AG10803 (cell line): ENCODE measurements around the gene MASP2.

Source experiments
- DNase-seq: peaks from one replicate; pipeline ENCODE4 v3.0.0; 2010; ENCODE audit warnings: low read depth
- H3K4me3 ChIP-seq: 2 replicates; pipeline ENCODE4 v1.5.1; 2011; ENCODE audit warnings: mild to moderate bottlenecking, low read length, control low read depth
- CTCF ChIP-seq: conservative IDR thresholded peaks from 2 replicates; pipeline ENCODE4 v1.5.1; 2011; ENCODE audit warnings: mild to moderate bottlenecking, low read length, control low read depth, inconsistent platforms

The MASP2 gene

GRCh38 chr1:11061652-11062365, 14.8 kb upstream of the MASP2 start:
- no peak for DNase-seq
- H3K4me3 ChIP-seq: no peak overlapping the region
- no peak for TF ChIP-seq CTCF

DNA sequence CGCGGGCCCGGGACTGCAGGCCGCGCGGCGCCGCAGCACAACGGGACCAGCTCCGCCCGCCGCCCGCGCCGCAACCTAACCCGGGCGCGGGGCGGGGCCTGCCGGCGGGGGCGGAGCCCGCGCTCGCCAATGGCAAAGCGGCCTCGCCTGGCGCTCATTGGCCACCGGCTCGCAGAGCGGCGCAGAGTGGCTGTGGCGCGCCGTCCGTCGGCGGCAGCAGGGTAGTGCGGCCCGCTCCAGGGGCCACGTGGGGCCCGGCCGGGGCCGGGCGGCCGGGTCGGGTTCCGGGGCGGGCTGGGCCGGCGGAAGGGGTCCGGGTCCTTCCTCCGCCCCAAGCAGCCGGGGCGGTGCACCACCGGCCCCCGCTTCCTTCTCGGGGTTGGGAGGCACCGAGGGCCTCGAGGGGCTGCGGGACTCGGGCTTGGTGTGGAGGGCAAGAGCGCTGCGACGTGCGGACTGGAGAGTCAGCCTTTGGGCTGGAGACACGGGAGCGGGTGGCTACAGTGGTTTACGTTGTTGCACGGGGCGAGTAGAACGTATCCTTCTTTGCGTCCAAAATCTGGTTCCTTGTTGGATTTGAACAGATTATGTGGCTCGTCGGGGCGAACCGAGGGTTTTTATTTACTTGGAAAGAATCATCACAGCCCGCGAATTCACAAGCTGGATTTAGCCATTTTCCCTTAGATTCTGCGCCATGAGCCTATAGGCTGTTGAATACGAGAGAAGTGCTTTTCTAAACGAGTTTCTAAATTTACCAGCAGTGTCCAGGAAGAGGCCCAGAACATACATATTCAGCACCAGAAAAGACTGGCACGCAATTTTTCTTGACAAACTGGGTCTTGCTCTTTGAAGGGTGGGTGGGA, 13.2 kb upstream of the MASP2 start, which contains the start of gene SRM:
Gene SRM (minus strand): TSS at position 51 of the 863 bp plus-strand sequence. CDS start 75 bp downstream, outside the sequence.
- H3K4me3 ChIP-seq: peak within 1 kb of the TSS; percentile 83
- peak; percentile 85 for DNase-seq
- TF ChIP-seq CTCF: peak; percentile 25

DNA sequence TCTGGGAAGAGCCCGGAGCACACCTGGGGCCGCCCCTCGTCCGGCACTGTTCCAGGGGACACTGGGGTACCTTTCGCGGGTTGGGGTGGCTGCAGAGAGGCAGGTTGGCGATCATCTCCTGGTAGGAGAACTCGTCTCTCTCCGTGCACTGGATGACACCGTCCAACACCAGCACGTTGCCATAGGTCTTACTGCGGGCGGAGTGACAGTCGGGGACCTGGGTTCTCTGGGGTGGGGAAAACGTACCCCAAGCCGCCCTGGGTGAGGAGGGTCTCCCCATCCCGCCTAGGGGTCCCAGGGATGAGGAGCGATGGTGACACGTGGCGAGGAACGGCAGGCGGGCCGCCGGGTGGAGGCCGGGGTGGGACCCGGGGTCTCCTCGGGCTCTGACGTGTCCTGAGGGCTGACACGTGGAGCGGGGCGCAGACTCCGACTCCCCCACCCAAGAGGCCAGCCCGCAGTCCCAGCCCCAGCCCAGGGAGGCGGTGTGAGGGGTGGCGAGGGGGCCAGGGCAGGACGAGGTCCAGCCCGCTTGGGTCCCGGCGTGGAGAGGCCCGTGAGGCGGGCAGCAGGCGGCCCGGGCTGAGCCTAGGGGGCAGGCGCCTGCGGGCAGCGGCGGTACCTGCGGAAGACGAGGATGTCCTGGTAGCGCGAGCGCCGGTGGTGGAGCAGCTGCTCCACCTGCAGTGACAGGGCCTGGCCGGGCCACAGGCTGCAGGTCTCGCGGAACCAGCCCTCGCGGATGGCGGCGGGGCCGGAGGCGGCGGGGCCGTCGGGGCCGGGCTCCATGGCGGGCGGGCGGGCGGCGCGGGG, 12.3 kb upstream of the MASP2 start:
- no peak for TF ChIP-seq CTCF
- H3K4me3 ChIP-seq: peak overlapping the region; percentile 83
- DNase-seq: no peak

DNA sequence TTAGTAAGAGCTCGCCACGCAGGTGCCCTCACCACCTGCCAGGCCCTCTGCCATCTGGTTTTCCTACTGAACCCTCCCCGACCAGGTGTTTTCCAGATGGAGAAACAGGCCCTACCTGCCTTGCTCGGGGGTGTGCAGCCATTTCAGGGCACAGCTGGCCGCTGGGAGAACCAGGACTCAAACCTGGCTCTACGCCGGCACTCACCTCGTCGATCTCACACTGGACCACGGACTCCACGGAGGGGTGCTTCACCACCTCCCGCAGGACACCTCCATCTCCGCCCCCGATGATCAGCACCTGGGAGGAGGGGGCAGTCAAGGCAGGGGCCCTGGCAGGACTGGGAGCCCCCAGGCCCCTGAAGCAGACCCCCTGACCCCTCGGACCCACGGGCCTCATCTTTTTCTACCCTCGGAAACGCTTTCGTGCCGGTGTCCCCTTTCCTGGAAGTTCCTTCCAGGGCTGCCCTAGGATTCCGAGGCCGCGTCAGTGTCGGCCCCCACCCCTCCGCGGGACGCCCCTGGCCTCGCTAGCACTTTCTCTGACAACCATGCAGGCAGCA, 11.6 kb upstream of the MASP2 start:
- TF ChIP-seq CTCF: no peak
- peak overlapping the region; percentile 83 for H3K4me3 ChIP-seq
- DNase-seq: no peak

DNA sequence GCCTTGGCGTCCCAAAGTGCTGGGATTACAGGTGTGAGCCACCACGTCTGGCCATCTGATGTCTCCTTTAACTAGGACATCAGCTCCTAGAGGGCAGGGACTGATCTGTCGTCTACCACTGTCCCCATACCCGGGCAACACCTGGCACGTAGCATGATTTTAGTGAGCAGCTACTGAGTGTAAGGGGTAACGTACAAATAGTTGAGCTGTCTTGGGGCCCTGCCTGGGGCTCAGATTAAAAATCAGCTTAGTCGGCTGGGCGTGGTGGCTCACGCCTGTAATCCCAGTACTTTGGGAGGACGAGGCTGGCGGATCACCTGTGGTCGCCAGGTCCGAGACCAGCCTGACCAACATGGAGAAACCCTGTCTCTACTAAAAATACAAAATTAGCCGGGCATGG, 11.0 kb upstream of the MASP2 start:
- DNase-seq: no peak
- H3K4me3 ChIP-seq: no peak overlapping the region
- TF ChIP-seq CTCF: no peak

DNA sequence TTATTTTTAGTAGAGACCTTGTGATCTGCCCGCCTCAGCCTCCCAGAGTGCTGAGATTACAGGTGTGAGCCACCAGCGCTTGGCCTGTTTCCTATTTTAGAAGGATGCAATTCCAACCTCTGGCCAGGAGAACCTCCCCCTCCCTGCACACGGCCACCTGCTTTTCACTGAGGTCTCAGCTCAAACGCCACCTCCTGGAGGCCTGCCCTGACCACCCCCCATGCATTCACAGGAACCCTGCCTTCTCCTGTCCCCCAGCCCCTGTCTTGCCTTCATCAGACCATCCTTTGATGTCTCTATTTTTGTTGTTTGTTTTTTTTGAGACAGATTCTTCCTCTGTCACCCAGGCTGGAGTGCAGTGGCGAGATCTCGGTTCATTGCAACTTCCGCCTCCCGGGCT, 10.4 kb upstream of the MASP2 start:
- DNase-seq: no peak
- no peak overlapping the region for H3K4me3 ChIP-seq
- TF ChIP-seq CTCF: no peak
